Measurements from ENCODE around the gene ANKS3.

The ANKS3 gene

GRCh38 chr16:4684058-4684715 is 49.9 kb downstream of the ANKS3 start:
- H3K4me3 ChIP-seq (ENCODE audit: low read length): no peak overlapping the region
- TF ChIP-seq CTCF (conservative IDR thresholded peaks at IDR 0.05; ENCODE audit: low read length): no peak
- DNase-seq (ENCODE audit: low read depth): no peak

- TF ChIP-seq CTCF (conservative IDR thresholded peaks at IDR 0.05; ENCODE audit: low read length): no peak
- H3K4me3 ChIP-seq (ENCODE audit: low read length): no peak overlapping the region
- no peak for DNase-seq (ENCODE audit: low read depth)
These were observed 50.6 kb downstream of the ANKS3 start for GRCh38 chr16:4683255-4684057.

GRCh38 chr16:4682616-4683254 is 51.3 kb downstream of the ANKS3 start:
- no peak for TF ChIP-seq CTCF (conservative IDR thresholded peaks at IDR 0.05; ENCODE audit: low read length)
- no peak for DNase-seq (ENCODE audit: low read depth)

GRCh38 chr16:4682084-4682591 is 51.9 kb downstream of the ANKS3 start:
- no peak overlapping the region for H3K4me3 ChIP-seq (ENCODE audit: low read length)
- no peak for DNase-seq (ENCODE audit: low read depth)
- TF ChIP-seq CTCF (conservative IDR thresholded peaks at IDR 0.05; ENCODE audit: low read length): no peak

More at GRCh38 chr16:4682616-4683254, 51.3 kb downstream of the ANKS3 start:
- H3K4me3 ChIP-seq (ENCODE audit: low read length): no peak overlapping the region

GRCh38 chr16:4681471-4682083 is 52.5 kb downstream of the ANKS3 start:
- TF ChIP-seq CTCF (conservative IDR thresholded peaks at IDR 0.05; ENCODE audit: low read length): no peak
- DNase-seq (ENCODE audit: low read depth): no peak
- no peak overlapping the region for H3K4me3 ChIP-seq (ENCODE audit: low read length)

- TF ChIP-seq CTCF (conservative IDR thresholded peaks at IDR 0.05; ENCODE audit: low read length): no peak
- H3K4me3 ChIP-seq (ENCODE audit: low read length): no peak overlapping the region
- no peak for DNase-seq (ENCODE audit: low read depth)
These were observed 53.2 kb downstream of the ANKS3 start for GRCh38 chr16:4680673-4681470.

Measured in AG10803 (cell line).